ENCODE data around the gene PSORS1C2.
"Not testable (repeated sequence)": the region's sequence is repeated elsewhere in the genome, so short reads cannot be mapped to it uniquely, and the experiment has no call there.

DNA sequence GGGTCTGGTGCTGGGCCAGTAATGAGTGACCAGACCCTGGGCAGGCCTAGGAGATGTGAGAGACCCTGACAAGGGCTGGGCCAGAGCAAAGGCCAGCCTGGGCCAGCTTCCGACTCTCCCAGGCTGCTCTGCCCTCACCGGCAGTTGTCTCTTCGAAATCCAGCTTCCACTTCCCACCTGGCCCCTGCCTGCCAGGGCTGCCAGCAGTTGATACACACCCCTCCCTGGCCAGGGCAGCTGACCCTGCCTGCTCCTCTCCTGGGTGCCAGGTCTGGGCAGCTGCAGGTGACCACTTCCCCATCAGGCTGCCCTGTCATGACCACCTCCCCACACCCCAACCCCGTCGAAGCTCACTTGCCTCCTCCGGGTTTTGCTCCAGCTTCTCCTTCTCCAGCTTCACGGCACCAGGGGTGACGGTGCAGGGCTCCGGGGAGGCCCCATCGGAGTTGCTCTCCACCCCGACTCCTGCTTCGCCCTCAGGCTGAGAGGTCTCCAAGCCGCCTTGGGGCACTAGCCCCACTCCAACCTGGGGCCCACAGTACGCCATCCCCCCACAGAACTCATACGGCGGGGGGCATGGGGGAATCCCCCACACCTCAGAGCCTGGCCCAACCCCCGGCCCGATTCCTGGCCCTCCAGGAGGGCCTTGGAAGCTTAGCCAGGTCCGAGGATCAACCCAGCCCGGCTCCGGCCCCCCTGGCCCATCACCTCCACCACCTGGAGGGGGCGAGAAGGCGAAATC lies 31.2 kb upstream of the PSORS1C2 start:
- TF ChIP-seq POLR2AphosphoS5, POLR2A (IDR thresholded peaks at IDR 0.05): not testable (repeated sequence)

Data from suprapubic skin (tissue), 4 donors.